SH-SY5Y (cell line): ENCODE data around the gene ZNF516.

Experiments used
- GATA2 ChIP-seq: IDR thresholded peaks from 2 replicates; pipeline ENCODE4 v1.6.1; 2011; ENCODE audit warnings: mild to moderate bottlenecking, low read depth, low read length
- GATA3 ChIP-seq: IDR thresholded peaks from 2 replicates; pipeline ENCODE4 v1.6.1; 2011; ENCODE audit warnings: low read depth, mild to moderate bottlenecking, low read length, moderate library complexity

The ZNF516 gene

DNA sequence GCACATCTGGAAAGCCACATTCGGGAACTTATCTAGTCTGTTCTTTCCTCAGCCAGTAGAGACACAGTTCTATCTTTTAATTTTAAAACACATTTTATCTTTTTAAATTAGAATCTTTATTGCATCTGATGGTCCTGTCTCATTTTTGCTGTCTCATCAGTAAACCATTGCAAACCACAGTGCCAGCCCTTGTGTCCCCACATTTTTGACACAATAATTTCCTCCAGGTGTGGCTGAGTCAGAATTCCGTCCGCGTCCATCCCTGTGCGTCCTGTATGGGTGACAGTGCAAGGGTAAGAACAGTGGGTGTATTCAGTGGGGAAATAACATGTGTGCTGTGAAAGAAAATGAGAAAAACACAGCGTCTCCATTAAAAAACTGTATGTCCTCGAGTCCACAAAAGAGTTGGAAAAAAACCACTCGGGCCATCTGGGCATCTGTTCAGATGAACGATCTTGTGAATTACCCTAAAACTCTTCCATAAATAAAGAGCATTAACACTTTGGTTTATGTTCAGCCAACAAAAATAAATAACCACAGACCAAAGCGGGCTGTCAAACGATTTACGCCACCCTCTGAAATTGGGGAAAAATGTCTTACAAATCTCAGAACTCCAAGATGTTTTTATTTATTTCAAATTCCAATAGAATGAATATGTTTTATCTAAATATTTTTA is 137.3 kb downstream of the ZNF516 start:
- TF ChIP-seq GATA2 (no peak), GATA3 (no peak)

DNA sequence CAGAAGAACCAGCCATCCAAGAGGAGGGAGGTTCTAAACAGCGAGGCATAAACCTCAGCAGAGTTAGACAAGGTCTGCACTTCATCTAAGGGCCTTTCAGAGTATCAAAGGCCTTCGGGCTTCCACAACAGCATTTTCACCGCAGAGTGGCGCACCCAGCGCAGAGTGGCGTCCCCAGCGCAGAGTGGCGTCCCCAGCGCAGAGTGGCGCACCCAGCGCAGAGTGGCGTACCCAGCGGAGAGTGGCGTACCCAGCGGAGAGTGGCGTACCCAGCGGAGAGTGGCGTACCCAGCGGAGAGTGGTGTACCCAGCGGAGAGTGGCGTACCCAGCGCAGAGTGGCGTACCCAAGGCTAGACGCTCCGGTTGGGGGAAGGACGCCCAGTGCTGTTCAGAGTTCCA is 137.9 kb downstream of the ZNF516 start:
- no peak for TF ChIP-seq GATA2
- no peak for TF ChIP-seq GATA3

DNA sequence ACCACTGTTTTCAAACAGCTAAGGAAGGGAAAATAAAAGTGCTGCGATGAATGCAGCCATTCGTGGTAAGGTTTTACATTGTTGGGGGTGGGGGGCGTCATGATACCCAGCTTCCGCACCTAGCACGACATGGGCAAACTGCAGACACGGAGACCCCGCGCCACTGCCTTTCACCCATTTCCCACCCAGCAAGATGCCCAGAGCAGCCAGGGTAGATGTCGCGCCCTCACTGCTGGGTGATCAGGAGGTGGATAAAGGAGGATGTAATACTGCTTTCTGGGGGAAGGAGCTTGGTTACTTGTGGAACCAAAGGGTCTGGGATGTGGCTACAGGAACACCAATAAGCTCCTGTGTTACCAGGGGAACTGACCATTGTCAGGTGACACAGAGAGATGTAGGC is 138.4 kb downstream of the ZNF516 start:
- TF ChIP-seq GATA3 (no peak), GATA2 (no peak)

DNA sequence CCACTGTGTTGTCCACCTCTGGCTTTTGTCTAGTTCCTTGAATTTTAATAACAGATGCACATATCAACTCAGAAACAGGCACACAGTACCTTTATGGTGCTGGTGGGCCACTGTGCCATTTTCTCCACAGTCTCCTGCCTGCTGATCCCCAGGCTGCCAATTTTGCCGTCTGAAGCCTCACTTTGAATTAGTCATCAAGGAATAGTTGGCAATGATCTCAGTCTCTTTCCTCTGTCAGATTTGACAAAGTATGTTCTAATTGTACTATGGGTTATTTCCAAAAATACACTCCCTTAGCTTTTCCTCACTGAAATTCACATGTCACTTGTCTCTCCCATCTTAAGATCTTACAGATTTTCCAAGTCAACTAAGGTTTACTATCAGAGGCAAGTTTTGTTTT is 140.7 kb downstream of the ZNF516 start:
- TF ChIP-seq GATA3: no peak

DNA sequence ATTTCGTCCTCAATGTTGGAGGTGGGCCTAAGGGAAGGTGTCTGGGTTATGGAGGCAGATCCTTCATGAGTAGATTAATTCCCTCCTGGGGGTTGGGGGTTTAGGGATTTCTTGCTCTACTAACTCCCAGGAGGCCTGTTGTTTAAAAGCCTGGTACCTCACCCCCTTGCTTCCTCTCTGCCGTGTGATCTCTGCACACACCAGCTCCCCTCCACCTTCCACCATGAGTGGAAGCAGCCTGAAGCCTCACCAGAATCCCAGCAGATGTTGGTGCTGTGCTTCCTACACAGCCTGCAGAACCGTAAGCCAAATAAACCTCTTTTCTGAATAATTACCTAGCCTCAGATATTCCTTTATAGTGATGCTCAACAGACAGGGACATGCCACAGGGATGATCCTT is 141.5 kb downstream of the ZNF516 start:
- TF ChIP-seq GATA2 (no peak), GATA3 (no peak)

DNA sequence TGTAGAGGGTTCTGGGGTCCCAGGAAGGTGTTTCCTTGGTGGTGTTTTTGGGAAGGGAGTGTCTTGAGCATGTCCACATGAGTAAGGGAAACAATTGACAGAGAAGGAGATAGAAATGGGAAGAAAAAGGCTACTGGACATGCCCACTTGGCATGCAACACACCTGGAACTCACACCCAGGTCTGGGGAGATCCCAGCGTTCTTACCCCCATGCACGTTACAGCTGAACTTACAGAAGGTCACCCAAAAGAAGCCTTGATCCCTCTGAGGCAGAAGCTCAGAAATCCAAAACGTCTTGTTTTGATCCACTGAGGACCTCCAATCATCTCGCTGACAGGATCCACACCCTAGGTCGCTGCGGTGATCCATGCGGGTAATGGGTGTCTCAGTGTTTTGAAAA is 142.0 kb downstream of the ZNF516 start:
- TF ChIP-seq GATA2: no peak
- no peak for TF ChIP-seq GATA3

DNA sequence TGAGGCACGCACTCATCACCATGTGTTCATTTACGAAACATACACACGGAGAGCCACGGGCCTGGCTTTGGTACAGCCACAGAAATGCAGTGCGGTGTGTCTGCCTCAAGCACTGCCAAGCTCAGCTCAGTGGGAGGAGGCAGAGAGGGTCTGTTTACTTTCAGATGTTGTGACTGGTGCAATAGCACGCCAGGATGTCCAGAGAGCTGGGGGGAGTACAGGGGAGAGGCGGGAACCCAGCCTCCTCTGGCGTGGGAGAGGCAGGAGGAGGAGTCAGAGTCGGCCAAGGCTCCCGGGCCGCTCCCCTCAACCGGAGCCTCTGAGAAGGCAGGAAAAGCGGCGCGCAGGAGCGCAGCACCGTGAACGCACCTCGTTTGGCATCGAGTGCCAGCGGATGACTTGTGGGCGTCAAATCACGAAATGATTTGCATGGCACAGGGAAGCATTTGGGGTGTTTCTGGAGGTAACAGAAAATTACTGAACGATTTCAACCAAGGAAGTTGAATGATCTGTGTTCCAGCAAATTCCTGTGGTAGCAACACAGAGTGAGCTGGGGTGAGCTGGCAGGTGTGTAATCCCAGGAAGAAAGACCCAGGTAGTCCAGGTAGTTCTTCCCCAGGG is 143.0 kb downstream of the ZNF516 start:
- TF ChIP-seq GATA3: no peak
- TF ChIP-seq GATA2: no peak

DNA sequence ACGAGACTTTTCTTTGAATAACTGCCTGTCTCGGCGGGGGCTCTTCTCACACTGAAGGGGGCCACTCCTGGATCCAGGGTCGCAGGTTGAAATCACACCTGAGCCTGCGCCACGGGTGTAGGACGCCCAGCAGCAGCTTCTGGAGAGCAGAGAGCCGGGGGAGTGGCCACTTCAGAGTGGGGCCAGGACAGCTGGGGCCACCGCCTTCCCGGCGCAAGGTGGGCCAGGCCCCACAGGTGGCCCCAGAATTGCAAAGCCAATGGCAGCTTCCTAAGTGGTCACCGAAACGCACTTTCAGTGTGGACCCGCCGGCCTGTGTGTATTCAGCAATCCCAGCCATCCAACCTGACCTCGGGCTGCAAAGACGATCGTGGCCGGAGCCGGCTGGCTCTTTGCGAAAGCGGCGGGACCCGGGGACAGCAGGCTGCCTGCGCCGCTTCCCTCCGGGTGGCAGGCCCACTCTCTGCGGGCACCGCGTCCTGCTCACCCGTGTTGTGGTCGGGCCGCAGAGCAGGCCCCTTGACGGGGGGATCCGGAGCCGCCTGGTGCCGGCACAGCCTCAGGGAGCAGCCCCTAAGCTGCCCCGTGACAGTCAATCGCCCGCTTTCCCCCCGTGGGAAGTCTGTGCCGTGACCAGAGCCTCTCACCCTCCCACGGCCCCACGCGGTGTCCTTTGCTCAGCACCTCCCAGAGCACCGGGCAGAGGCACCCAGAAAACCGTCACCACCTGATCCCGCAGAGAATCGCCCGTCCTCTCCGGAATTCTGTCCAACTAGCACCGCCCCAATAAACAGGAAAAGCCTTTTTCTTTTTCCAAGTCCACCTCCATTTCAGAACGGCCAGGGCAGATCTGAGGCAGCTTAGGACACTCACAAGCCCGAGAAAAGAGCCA is 144.7 kb downstream of the ZNF516 start:
- no peak for TF ChIP-seq GATA2

DNA sequence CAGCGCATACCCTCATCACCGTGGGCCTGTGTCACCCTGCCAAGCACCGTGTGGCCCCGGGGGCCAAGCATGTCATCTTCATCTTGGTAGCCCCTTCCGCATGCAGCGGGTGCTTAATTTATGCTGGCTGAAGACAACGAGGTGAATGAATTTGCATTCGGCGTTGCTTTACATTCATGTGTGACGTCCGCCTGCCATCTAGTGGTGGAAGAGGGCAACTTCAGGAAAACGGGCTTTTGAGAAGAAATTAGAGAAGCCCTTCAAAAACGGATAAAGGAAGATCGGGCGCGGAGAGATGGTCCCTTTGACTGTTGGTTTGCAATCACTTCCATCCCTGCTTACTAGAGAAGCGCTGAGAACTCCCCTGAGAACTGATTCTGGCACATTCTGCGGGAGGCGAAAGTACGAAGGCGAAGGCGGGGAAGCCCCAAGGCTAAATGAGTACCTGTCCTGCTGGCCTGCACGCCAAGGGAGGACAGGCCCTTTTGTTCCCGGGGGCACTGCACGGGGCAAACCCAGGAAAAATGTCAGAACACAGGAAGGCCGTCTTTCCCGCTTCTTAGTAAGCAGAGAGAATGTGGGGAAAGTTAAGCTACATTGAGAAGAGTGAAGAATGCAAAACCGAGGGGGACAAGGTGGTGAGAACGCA is 145.9 kb downstream of the ZNF516 start:
- TF ChIP-seq GATA2 (no peak), GATA3 (no peak)

DNA sequence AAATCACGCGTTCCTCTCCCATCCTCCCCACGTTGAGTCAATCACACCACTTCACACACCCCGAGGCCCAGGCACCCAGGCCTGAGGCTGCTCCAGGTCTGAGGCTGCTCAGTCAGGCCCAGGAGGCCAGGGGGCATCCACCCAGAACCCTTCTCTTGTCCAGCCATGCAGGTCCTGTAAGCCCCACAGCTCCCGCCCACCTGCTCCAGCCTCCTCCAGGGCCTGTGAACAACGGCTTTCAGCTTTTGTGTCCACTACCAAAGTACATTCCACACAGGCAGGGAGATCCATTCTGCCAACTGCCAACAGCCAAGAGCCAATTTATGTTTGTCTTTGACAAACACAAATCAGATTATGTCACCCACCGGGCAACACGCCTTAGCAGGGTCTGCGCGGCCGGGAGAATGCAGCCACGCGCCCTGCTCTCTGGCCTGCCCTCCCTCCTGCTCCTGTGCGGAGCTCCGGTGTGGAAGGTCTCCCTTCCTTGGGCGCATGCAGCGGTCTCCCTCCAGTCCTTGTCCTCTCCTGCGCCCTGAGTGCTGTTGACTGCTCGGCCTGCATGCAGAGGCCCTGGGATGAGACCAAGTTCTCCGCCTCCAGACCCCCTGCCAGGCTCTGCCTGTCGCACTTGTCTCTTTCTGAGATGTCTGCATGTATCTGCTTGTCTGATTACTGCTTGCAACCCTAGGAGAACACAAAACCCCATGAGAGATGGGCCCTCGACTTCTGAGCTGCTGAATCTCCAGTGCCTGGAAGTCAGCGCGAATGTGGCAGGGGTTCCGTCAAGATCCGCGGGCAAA is 146.6 kb downstream of the ZNF516 start:
- no peak for TF ChIP-seq GATA2

DNA sequence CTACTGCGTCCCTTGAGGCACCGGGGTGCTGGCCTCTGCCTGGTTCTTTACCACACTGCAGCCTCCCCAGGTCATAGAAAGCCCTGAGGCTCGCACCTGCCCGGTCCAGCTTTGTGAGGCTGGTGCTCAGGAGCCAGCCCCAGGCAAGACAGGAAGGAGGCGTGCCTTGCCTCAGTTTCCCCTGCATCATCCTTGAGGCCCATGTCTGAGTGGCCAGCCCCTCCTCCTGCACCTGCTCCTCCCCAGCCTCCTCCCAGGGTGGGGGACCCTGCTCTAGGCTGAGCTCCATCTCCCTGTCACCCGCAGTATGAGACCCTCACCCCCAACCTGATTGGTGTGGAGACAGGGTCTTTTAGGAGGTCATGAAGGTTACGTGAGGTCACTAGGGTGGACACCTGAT is 147.7 kb downstream of the ZNF516 start:
- TF ChIP-seq GATA3 (no peak), GATA2 (no peak)

DNA sequence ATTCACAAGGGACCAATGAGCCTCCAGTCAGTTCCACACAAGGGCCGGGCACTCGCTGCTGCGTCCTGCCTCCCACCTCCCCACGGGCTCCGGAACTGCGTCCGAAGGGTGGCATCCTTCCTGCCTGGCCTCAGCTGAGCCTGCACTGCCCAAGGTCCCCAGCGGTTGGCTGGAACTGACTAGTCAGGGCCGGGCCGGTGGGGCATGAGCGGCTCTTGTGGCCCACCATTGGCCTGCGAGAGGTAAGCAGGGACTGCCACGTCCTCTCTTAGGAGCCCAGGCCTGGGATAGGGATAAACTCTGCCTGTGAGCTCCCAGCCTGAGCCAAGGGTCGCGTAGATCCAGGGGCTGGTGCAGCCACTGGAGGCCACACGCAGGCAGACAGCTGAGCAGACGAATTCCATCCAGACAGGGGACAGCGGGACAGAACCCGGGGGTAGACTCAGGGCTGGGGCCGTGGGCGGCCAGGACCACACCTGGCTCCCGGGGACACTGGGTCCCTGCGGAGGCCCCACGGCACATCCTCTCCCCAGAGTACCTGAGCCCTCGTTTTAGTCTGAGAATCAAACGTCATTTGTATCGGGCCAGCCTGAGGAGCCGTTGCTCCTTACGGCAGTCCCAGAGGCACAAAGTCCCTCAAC is 148.4 kb downstream of the ZNF516 start:
- TF ChIP-seq GATA2 (no peak), GATA3 (no peak)

DNA sequence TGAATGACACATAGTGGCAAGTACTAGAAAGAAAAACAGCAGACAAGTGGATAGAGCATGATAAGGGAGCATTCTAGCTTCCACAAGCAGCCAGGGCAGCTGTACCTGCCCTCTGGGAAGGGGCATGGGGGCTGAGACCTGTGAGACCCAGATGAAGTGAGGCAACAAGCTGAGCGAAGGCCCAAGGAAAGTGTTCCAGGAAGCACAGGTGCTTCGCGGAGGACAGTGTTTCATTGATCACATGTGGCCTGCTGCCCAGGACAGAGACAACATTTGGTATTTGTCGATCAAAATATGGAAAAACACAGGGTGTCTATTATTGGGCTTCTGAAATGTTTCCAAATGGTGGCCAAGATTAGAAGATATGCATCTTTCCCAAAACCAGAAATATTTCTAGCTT is 149.1 kb downstream of the ZNF516 start:
- no peak for TF ChIP-seq GATA3
- no peak for TF ChIP-seq GATA2

DNA sequence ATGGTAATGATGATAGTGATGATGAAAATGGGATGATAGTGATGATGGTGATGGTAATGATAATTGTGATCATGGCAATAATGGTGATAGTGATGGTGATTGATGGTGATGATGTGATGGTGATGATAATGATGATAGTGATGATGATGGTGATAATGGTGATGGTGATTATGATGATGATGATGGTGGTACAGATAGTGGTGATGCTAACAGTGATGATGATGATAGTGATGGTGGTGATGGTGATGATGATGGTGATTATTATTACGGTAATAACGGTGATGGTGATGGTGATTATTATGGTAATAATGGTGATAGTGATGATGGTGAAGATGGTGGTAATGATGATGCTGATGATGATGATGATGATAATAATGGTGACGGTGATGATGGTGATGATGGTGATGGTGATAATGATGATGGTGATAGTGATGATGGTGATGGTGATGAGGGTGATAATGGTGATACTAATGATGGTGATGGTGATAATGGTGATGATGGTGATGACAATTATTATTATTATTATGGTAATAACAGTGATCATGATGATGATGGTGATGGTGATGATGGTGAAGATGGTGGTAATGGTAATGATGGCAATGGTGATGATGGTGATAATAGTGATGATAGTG is 151.0 kb downstream of the ZNF516 start:
- TF ChIP-seq GATA2: no peak
- no peak for TF ChIP-seq GATA3
